GM21515 (cell line): ENCODE measurements around the gene NCF1.
"Not testable (repeated sequence)": the region's sequence is repeated elsewhere in the genome, so short reads cannot be mapped to it uniquely, and the experiment has no call there.

Experiments
- ATAC-seq: cut with Tn5 transposase; IDR thresholded peaks from one replicate; pipeline ENCODE4 v1.9.1; 2021; ENCODE audit not compliant: unreplicated experiment

NCF1 gene

GRCh38 chr7:74773760-74774750 is at the start of gene NCF1:
NCF1 (plus strand) TSS chr7:74774011; CDS start chr7:74774032, 21 bp downstream.
- ATAC-seq = peak; percentile 77

GRCh38 chr7:74725840-74726239 is 48.0 kb upstream of the NCF1 start:
- ATAC-seq = no peak

GRCh38 chr7:74726309-74727101 is 47.3 kb upstream of the NCF1 start:
- ATAC-seq = no peak

GRCh38 chr7:74728686-74729085 is 45.1 kb upstream of the NCF1 start:
- ATAC-seq = not testable (repeated sequence)

GRCh38 chr7:74730186-74730585 is 43.6 kb upstream of the NCF1 start:
- not testable (repeated sequence) for ATAC-seq

GRCh38 chr7:74739974-74740703 is 33.7 kb upstream of the NCF1 start:
- ATAC-seq = not testable (repeated sequence)

GRCh38 chr7:74743936-74744557 is 29.8 kb upstream of the NCF1 start:
- ATAC-seq = not testable (repeated sequence)

GRCh38 chr7:74753921-74754482 is 19.8 kb upstream of the NCF1 start:
- not testable (repeated sequence) for ATAC-seq

- not testable (repeated sequence) for ATAC-seq
Measured at GRCh38 chr7:74756673-74757072, 17.1 kb upstream of the NCF1 start.

GRCh38 chr7:74758268-74758667 is 15.5 kb upstream of the NCF1 start:
- ATAC-seq = not testable (repeated sequence)

GRCh38 chr7:74758982-74759381 is 14.8 kb upstream of the NCF1 start:
- ATAC-seq = not testable (repeated sequence)

- not testable (repeated sequence) for ATAC-seq
Measured at GRCh38 chr7:74765205-74765918, 8.4 kb upstream of the NCF1 start.

- not testable (repeated sequence) for ATAC-seq
Measured at GRCh38 chr7:74766509-74766908, 7.3 kb upstream of the NCF1 start.

GRCh38 chr7:74766991-74767390 is 6.8 kb upstream of the NCF1 start:
- not testable (repeated sequence) for ATAC-seq

- ATAC-seq = not testable (repeated sequence)
Measured at GRCh38 chr7:74770062-74770461, 3.7 kb upstream of the NCF1 start.

GRCh38 chr7:74772093-74772492 is 1.7 kb upstream of the NCF1 start:
- not testable (repeated sequence) for ATAC-seq

GRCh38 chr7:74775111-74775510 is 1.3 kb downstream of the NCF1 start:
- not testable (repeated sequence) for ATAC-seq

- not testable (repeated sequence) for ATAC-seq
Measured at GRCh38 chr7:74779053-74779452, 5.2 kb downstream of the NCF1 start.

- not testable (repeated sequence) for ATAC-seq
Measured at GRCh38 chr7:74781746-74782145, 7.9 kb downstream of the NCF1 start.
